IgD-negative memory B cell (primary cell): ENCODE measurements around the gene CTSC. TPM values are rescaled to one million over a fixed set of nuclear protein-coding genes. Genes with fewer than 3 reads are reported as not detected.
A peak's percentile ranks its signal among the peaks of the same experiment; 100 is the strongest.

Experiments
- H3K27ac Mint-ChIP-seq, 3 donors: one replicate each; pipeline ENCODE4 v1.8.0; 2020 to 2022; ENCODE audit warnings: mild to moderate bottlenecking in 3 of 3, mixed read lengths in 3 of 3, moderate library complexity in 1 of 3
- H3K27me3 Mint-ChIP-seq: one replicate; pipeline ENCODE4 v1.8.0; 2021; ENCODE audit warnings: mixed read lengths
- H3K36me3 Mint-ChIP-seq: one replicate; pipeline ENCODE4 v1.8.0; 2020; ENCODE audit warnings: mild to moderate bottlenecking, mixed read lengths
- H3K4me1 Mint-ChIP-seq, 3 donors: one replicate each; pipeline ENCODE4 v1.8.0; 2020 to 2022; ENCODE audit warnings: mixed read lengths in 3 of 3, mild to moderate bottlenecking in 1 of 3
- H3K4me3 Mint-ChIP-seq, 4 donors: one replicate each; pipeline ENCODE4 v1.8.0; 2020 to 2022; ENCODE audit warnings: mild to moderate bottlenecking in 4 of 4, mixed read lengths in 4 of 4, moderate library complexity in 3 of 4
- H3K9me3 Mint-ChIP-seq, 3 donors: one replicate each; pipeline ENCODE4 v1.8.0; 2020 to 2021; ENCODE audit warnings: mixed read lengths in 3 of 3, mild to moderate bottlenecking in 1 of 3
- polyA plus RNA-seq: library from polyadenylated mRNA; unstranded; fragments of 300-500 nt; fragmentation: Illumina TruSeq; gene quantifications from one replicate; pipeline ENCODE4 v1.2.3, GENCODE V29; 2021

The CTSC gene
- 58.6 TPM for polyA plus RNA-seq

DNA sequence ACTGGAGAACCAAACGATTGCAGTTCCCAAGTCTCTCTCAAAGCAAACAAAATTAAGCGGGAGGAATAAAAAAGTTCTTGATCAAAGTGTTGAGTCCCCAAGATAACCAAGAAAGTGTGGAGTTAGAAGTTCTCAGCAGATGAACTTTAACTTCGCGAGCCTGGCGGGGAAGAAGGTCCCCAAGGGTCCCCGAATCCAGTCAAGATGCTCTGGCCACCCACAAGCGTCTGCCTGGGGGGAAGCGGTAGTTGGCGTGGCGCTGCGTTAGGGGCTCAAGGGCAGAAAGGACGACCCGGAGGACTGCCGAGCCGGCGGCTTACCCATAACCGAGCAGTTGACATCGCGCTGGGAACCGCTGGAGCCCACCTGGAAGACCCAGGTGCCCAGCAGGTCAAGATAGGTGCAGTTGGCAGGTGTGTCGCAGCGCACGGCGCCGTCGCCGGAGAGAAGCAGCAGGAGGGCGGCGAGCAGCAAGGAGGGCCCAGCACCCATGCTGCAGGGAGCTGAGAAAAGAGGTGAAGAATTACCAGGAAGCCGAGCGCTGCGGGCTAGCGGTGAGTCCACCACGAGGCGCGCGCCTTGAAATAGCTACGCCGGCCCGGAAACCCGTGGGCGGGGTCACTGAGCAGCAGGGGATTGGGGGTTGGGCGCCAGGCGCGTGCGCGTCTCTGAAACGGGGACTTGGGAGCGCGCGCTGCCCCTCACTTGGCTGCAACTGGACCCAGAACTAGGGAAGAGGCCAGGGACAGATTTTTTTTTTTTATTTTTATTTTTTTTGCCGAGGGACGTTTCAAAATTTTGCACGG is at the start of gene CTSC:
Gene CTSC, minus strand, starts transcription at position 556 of the 806 bp plus-strand sequence. Its CDS starts 64 bp downstream, at position 492.
- peak within 1 kb of the TSS; percentile 95 to 100 (median 99) for H3K4me3 Mint-ChIP-seq

GRCh38 chr11:88384669-88385005 is 47.1 kb upstream of the CTSC start:
- Mint-ChIP-seq H3K36me3 (peaks cover 2% of the 10 kb centered on the region), H3K27ac (no peak overlapping the region), H3K4me1 (peaks cover 0 to 2% (median 0%) of the 10 kb centered on the region in 3 donors), H3K9me3 (no peaks in the 10 kb centered on the region), H3K4me3 (no peak overlapping the region), H3K27me3 (no peaks in the 10 kb centered on the region)

More for the DNA sequence above, at the start of gene CTSC:
- peak within 1 kb of the TSS; percentile 67 to 96 (median 94) for H3K27ac Mint-ChIP-seq
- no peaks in the 10 kb centered on the region for H3K9me3 Mint-ChIP-seq
- peaks cover 21 to 40% (median 36%) of the 10 kb centered on the region in 3 donors for H3K4me1 Mint-ChIP-seq
- H3K27me3 Mint-ChIP-seq = no peaks in the 10 kb centered on the region
- peaks cover 5% of the 10 kb centered on the region for H3K36me3 Mint-ChIP-seq

- peaks cover 0 to 2% (median 0%) of the 10 kb centered on the region in 3 donors for H3K4me1 Mint-ChIP-seq
- H3K27me3 Mint-ChIP-seq = no peaks in the 10 kb centered on the region
- peaks cover 2% of the 10 kb centered on the region for H3K36me3 Mint-ChIP-seq
- no peak overlapping the region for H3K4me3 Mint-ChIP-seq
- no peaks in the 10 kb centered on the region for H3K9me3 Mint-ChIP-seq
- H3K27ac Mint-ChIP-seq = no peak overlapping the region
Observed at GRCh38 chr11:88384004-88384668, 46.6 kb upstream of the CTSC start.

GRCh38 chr11:88383447-88383846 is 45.9 kb upstream of the CTSC start:
- H3K27ac Mint-ChIP-seq = no peak overlapping the region
- no peaks in the 10 kb centered on the region for H3K27me3 Mint-ChIP-seq
- peaks cover 0 to 2% (median 0%) of the 10 kb centered on the region in 3 donors for H3K4me1 Mint-ChIP-seq
- no peak overlapping the region for H3K4me3 Mint-ChIP-seq
- H3K9me3 Mint-ChIP-seq = no peaks in the 10 kb centered on the region
- H3K36me3 Mint-ChIP-seq = peaks cover 2% of the 10 kb centered on the region

DNA sequence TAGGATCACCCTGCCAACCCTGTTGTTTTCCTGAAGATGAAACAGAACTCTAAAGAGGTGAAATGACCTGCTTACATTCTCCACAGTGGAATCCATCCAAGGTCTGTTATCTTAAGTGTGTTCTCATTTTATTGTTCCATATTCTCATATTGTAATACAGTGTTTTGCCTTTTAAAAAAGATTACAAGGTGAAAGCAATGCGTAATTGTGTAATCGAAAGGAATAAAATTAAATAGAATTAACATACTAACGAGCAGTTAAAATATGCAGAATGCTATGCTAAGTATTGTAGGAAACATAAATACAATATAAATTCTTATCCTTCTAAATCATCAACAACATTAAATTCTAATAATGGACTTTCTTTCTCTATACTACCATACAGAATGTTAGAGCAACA is 41.6 kb upstream of the CTSC start:
- Mint-ChIP-seq H3K27me3 (no peaks in the 10 kb centered on the region), H3K4me3 (no peak overlapping the region), H3K36me3 (peaks cover 6% of the 10 kb centered on the region), H3K27ac (no peak overlapping the region), H3K9me3 (no peaks in the 10 kb centered on the region), H3K4me1 (peaks cover 0 to 2% (median 0%) of the 10 kb centered on the region in 3 donors)

DNA sequence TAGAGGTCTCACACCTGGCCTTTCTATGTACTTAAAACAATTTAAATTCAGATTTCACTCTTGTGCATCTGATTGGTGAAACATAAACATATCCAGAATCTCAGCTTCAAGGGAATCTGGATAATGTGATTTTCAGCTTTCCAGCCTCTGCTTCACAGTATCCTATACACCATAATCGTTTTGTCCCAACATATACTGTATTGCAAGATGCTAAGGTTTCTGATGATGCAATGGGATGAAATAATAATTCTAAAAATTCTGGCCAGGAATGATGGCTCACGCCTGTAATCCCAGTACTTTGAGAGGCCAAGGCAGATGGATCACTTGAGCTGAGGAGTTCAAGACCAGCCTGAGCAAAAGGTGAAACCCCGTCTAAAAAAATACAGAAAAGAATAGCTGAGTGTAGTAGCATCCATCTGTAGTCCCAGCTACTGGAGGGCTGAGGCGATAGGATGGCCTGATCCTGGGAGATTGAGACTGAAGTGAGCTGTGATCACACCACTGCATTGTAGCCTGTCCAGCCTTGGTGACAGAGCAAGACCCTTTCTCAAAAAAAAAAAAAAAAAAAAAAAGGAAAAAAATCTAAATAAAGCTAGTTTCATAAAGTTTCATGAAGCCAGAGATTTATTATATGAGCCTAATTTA is 41.0 kb upstream of the CTSC start:
- H3K36me3 Mint-ChIP-seq = peaks cover 6% of the 10 kb centered on the region
- no peak overlapping the region for H3K27ac Mint-ChIP-seq
- H3K4me1 Mint-ChIP-seq = peaks cover 0 to 2% (median 0%) of the 10 kb centered on the region in 3 donors

GRCh38 chr11:88377646-88378045 is 40.1 kb upstream of the CTSC start:
- peaks cover 8% of the 10 kb centered on the region for H3K36me3 Mint-ChIP-seq
- H3K27ac Mint-ChIP-seq = no peak overlapping the region
- H3K4me3 Mint-ChIP-seq = no peak overlapping the region
- H3K9me3 Mint-ChIP-seq = no peaks in the 10 kb centered on the region
- no peaks in the 10 kb centered on the region for H3K27me3 Mint-ChIP-seq
- H3K4me1 Mint-ChIP-seq = peaks cover 0 to 2% (median 0%) of the 10 kb centered on the region in 3 donors

More for the DNA sequence above, 41.0 kb upstream of the CTSC start:
- Mint-ChIP-seq H3K4me3 (no peak overlapping the region), H3K27me3 (no peaks in the 10 kb centered on the region), H3K9me3 (no peaks in the 10 kb centered on the region)

DNA sequence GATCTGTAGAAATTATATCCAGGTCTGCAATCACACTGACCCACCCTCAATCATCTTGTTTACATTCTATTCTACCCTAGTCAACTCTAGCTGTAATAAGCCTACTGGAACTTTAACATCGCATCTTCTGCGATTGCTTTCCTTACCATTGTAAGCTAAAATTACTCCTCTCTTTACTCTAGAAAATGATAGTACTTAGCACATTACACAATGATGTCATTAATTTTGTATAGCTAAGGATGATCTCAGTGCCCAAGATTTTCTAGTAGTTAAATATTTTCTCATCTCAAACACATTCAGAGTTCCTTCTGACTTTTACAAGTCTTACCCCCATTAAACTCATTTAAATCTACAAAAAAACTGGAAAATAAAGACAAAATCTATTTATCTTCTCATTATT is 39.6 kb upstream of the CTSC start:
- H3K36me3 Mint-ChIP-seq = peaks cover 8% of the 10 kb centered on the region
- H3K4me1 Mint-ChIP-seq = peaks cover 0 to 2% (median 0%) of the 10 kb centered on the region in 3 donors

GRCh38 chr11:88375927-88376470 is 38.5 kb upstream of the CTSC start:
- H3K36me3 Mint-ChIP-seq = peaks cover 8% of the 10 kb centered on the region
- peaks cover 0 to 2% (median 0%) of the 10 kb centered on the region in 3 donors for H3K4me1 Mint-ChIP-seq
- H3K9me3 Mint-ChIP-seq = no peaks in the 10 kb centered on the region
- no peak overlapping the region for H3K4me3 Mint-ChIP-seq
- no peaks in the 10 kb centered on the region for H3K27me3 Mint-ChIP-seq
- no peak overlapping the region for H3K27ac Mint-ChIP-seq

More for the DNA sequence above, 39.6 kb upstream of the CTSC start:
- no peak overlapping the region for H3K27ac Mint-ChIP-seq
- H3K27me3 Mint-ChIP-seq = no peaks in the 10 kb centered on the region
- no peak overlapping the region for H3K4me3 Mint-ChIP-seq
- no peaks in the 10 kb centered on the region for H3K9me3 Mint-ChIP-seq

DNA sequence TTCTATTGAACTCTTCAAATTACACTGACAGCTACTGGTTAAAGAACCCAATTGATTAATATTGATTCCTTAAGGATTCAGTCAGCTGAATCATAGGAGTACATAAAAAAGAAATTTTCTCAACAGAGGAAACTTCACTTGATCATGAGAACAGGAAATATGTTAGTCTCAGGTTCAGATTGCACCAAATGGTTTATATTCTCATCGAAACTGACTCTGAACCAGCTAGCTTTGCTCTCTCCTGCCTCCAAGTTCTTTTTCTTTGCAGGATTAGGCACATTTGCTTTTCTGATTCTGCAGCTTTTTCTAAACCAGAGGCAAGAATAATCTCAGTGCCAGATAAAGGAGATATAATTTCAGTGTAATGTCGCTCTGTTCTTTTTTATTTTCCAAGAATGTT is 33.2 kb upstream of the CTSC start:
- peaks cover 0 to 2% (median 0%) of the 10 kb centered on the region in 3 donors for H3K4me1 Mint-ChIP-seq
- H3K36me3 Mint-ChIP-seq = peaks cover 11% of the 10 kb centered on the region
- H3K27ac Mint-ChIP-seq = no peak overlapping the region
- no peaks in the 10 kb centered on the region for H3K9me3 Mint-ChIP-seq
- no peaks in the 10 kb centered on the region for H3K27me3 Mint-ChIP-seq
- no peak overlapping the region for H3K4me3 Mint-ChIP-seq

DNA sequence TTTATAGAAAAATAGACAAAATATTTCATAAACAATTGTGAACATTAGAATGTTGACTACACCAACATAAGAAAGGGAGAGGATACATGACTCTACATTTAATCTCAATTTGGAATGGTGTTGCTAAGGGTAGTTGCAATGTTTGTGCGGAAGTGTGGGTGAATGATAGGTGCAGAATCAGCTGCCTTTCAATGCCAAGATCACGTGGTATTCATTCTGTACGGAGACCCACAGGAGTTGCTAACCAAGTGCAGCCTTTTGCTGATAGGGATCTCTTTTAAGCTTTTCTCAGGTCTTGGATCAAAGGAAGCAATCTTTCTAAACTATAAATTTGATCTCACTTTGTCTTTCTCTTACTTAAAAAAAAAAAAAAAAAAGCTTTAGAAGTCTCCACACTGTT is 29.8 kb upstream of the CTSC start:
- Mint-ChIP-seq H3K9me3 (no peaks in the 10 kb centered on the region), H3K4me3 (no peak overlapping the region), H3K36me3 (peaks cover 2% of the 10 kb centered on the region), H3K27ac (peak overlapping the region in 1 of 3 donors; percentile 5), H3K27me3 (no peaks in the 10 kb centered on the region), H3K4me1 (no peaks in the 10 kb centered on the region)

DNA sequence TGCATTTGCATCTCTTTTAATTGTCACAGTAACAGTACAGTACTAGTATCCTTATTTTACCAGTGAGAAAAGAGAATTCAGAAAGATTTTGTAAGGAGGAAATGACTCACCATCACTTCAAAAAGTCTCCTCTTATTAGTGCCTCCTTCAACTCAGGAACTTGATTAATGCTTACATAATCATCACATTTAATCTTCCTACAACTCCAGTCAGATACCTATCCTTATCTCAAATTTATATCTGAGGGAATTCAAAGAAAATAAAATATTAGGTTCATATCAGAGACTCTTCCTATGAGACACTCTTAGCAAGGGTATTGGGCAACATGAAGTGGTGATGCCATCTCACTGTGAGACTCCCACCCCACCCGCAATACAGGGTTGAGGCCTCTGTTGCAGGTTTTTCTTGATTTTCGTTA is 26.1 kb upstream of the CTSC start:
- no peaks in the 10 kb centered on the region for H3K27me3 Mint-ChIP-seq

DNA sequence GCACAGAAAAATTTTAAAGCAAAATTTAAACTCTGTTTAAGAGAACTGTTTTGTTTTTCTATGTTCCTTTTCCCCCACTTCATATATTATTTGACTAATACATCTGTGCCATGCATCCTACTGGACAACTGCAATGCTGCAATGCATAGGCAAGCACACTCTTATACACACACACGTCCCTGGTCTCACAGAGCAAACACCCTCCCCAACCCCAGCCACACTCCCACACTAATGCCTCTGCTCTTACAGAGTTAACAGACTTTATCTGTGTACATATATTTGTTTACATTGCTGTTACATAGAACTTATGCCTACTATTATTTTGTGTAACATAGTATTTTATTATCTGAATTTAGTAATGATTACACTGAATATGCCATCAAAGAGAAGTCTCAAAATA is 25.5 kb upstream of the CTSC start:
- H3K9me3 Mint-ChIP-seq = no peaks in the 10 kb centered on the region

More for the DNA sequence above, 26.1 kb upstream of the CTSC start:
- Mint-ChIP-seq H3K27ac (no peak overlapping the region), H3K4me1 (peaks cover 4 to 5% (median 4%) of the 10 kb centered on the region in 3 donors), H3K36me3 (peaks cover 2% of the 10 kb centered on the region), H3K4me3 (no peak overlapping the region), H3K9me3 (no peaks in the 10 kb centered on the region)

DNA sequence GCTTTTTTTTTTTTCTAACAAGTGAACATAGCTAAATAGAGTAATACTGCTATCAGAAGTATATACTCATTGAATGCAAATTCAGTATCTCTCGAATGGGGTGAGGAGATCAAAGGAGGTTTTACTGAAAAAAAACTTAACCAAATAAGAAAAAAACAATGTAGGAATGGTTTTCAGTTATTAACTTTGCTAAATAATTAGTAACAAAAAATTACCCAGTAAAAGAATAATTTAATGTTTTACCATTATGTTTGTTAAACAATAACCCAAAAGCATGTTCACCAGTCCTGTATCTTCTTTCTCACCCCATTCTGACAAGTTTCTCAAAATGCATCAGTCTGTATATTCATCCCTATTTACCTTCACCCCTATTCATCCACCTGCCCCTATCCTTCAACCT is 22.6 kb upstream of the CTSC start:
- no peaks in the 10 kb centered on the region for H3K27me3 Mint-ChIP-seq

More for the DNA sequence above, 25.5 kb upstream of the CTSC start:
- H3K27ac Mint-ChIP-seq = no peak overlapping the region
- peaks cover 4 to 6% (median 5%) of the 10 kb centered on the region in 3 donors for H3K4me1 Mint-ChIP-seq
- peaks cover 2% of the 10 kb centered on the region for H3K36me3 Mint-ChIP-seq
- no peaks in the 10 kb centered on the region for H3K27me3 Mint-ChIP-seq
- no peak overlapping the region for H3K4me3 Mint-ChIP-seq

GRCh38 chr11:88359541-88359940 is 22.0 kb upstream of the CTSC start:
- Mint-ChIP-seq H3K27me3 (no peaks in the 10 kb centered on the region), H3K4me3 (no peak overlapping the region), H3K9me3 (no peaks in the 10 kb centered on the region), H3K36me3 (no peaks in the 10 kb centered on the region), H3K4me1 (peaks cover 9 to 17% (median 15%) of the 10 kb centered on the region in 3 donors), H3K27ac (peak overlapping the region in 1 of 3 donors; percentile 2)

More for the DNA sequence above, 22.6 kb upstream of the CTSC start:
- H3K4me1 Mint-ChIP-seq = peaks cover 5 to 12% (median 11%) of the 10 kb centered on the region in 3 donors
- no peaks in the 10 kb centered on the region for H3K9me3 Mint-ChIP-seq
- no peaks in the 10 kb centered on the region for H3K36me3 Mint-ChIP-seq
- H3K27ac Mint-ChIP-seq = no peak overlapping the region
- H3K4me3 Mint-ChIP-seq = no peak overlapping the region
